DMS53 (cell line): ENCODE data around the gene RCBTB1.
"Not testable (repeated sequence)": the region's sequence is repeated elsewhere in the genome, so short reads cannot be mapped to it uniquely, and the experiment has no call there.

Experiments
- DNase-seq: peaks from one replicate; lab custom pipeline; 2025; lab: John Stamatoyannopoulos, UW

The RCBTB1 gene

GRCh38 chr13:49585220-49586157 lies at the start of gene RCBTB1:
Gene RCBTB1 (minus strand): TSS chr13:49585558. CDS start chr13:49567279, 18,279 bp downstream.
- DNase-seq, result peak; percentile 87

GRCh38 chr13:49633710-49634109 lies 48.4 kb upstream of the RCBTB1 start:
- no peak for DNase-seq

- no peak for DNase-seq
Observed at GRCh38 chr13:49632156-49632555, 46.8 kb upstream of the RCBTB1 start.

GRCh38 chr13:49630580-49630979 lies 45.2 kb upstream of the RCBTB1 start:
- DNase-seq, result no peak

- DNase-seq, result no peak
Observed at GRCh38 chr13:49629947-49630346, 44.6 kb upstream of the RCBTB1 start.

GRCh38 chr13:49629196-49629938 lies 44.0 kb upstream of the RCBTB1 start:
- no peak for DNase-seq

- DNase-seq, result no peak
Observed at GRCh38 chr13:49627831-49628652, 42.7 kb upstream of the RCBTB1 start, which contains the start of gene ARL11. Gene ARL11 (plus strand): TSS chr13:49628507. CDS start chr13:49630448, 1,941 bp downstream.

- no peak for DNase-seq
Observed at GRCh38 chr13:49625392-49626079, 40.2 kb upstream of the RCBTB1 start.

GRCh38 chr13:49624229-49624628 lies 38.9 kb upstream of the RCBTB1 start:
- no peak for DNase-seq

GRCh38 chr13:49622174-49622946 lies 37.0 kb upstream of the RCBTB1 start:
- DNase-seq, result no peak

- DNase-seq, result no peak
Observed at GRCh38 chr13:49620170-49620621, 34.8 kb upstream of the RCBTB1 start.

- DNase-seq, result no peak
Observed at GRCh38 chr13:49616676-49617065, 31.3 kb upstream of the RCBTB1 start.

GRCh38 chr13:49615836-49616675 lies 30.7 kb upstream of the RCBTB1 start:
- DNase-seq, result no peak

GRCh38 chr13:49612042-49612441 lies 26.7 kb upstream of the RCBTB1 start:
- DNase-seq, result not testable (repeated sequence)

- DNase-seq, result peak; percentile 82
Observed at GRCh38 chr13:49610176-49610575, 24.8 kb upstream of the RCBTB1 start.

GRCh38 chr13:49608651-49609331 lies 23.4 kb upstream of the RCBTB1 start:
- no peak for DNase-seq

GRCh38 chr13:49607761-49608160 lies 22.4 kb upstream of the RCBTB1 start:
- DNase-seq, result no peak

- DNase-seq, result peak; percentile 90
Observed at GRCh38 chr13:49606747-49607648, 21.6 kb upstream of the RCBTB1 start.
